H1 (cell line): ENCODE results near the gene CST9L.

ENCODE experiments used
- CHD2 ChIP-seq: IDR thresholded peaks from 2 replicates; pipeline ENCODE4 v1.6.1; 2012; ENCODE audit warnings: low read length, improper control_type of control experiment
- JUND ChIP-seq: IDR thresholded peaks from 2 replicates; pipeline ENCODE4 v1.6.1; 2011; ENCODE audit warnings: mild to moderate bottlenecking, improper control_type of control experiment, low read length
- POLR2AphosphoS5 ChIP-seq: IDR thresholded peaks from 2 replicates; pipeline ENCODE4 v1.6.1; 2011; ENCODE audit warnings: low read depth, low read length
- TAF1 ChIP-seq: IDR thresholded peaks from 2 replicates; pipeline ENCODE4 v1.6.1; 2011; ENCODE audit warnings: mild to moderate bottlenecking, low read depth, low read length
- TF ChIP-seq, protein P1 (sequence below), 3 experiments: IDR thresholded peaks; 1 replicate in 2 of 3; 2 replicates in 1 of 3; pipeline versions ENCODE4 v1.5.1 to v1.6.1; 2011; ENCODE audit warnings: low read length in 3 of 3, mild to moderate bottlenecking in 3 of 3, inconsistent platforms in 2 of 3, low read depth in 1 of 3, moderate library complexity in 1 of 3; ENCODE audit not compliant: insufficient read depth in 1 of 3; ENCODE audit errors: control extremely low read depth in 1 of 3

DNA sequence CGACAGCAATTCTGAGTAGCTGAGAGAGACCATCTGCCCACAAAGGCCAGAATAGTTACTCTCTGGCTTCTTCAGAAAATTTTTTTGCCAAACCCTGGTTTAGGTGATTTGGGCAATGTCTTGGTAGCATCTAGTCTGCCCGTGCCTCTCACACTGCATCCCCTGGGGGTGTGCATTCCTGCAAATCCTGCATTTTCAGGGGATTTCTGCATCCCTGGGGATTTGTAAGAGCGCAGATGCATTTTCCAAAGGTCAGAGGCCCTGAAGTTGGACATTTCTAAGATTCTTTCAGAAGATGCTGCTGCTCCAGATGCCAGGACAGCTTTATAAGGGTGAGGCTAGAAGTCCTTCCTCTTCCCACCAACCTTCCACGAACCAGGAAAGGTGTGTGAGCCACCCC, 33.4 kb upstream of the CST9L start:
- TF ChIP-seq, protein P1, sequence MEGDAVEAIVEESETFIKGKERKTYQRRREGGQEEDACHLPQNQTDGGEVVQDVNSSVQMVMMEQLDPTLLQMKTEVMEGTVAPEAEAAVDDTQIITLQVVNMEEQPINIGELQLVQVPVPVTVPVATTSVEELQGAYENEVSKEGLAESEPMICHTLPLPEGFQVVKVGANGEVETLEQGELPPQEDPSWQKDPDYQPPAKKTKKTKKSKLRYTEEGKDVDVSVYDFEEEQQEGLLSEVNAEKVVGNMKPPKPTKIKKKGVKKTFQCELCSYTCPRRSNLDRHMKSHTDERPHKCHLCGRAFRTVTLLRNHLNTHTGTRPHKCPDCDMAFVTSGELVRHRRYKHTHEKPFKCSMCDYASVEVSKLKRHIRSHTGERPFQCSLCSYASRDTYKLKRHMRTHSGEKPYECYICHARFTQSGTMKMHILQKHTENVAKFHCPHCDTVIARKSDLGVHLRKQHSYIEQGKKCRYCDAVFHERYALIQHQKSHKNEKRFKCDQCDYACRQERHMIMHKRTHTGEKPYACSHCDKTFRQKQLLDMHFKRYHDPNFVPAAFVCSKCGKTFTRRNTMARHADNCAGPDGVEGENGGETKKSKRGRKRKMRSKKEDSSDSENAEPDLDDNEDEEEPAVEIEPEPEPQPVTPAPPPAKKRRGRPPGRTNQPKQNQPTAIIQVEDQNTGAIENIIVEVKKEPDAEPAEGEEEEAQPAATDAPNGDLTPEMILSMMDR (IDR thresholded peaks at IDR 0.05; ENCODE audit: control extremely low read depth in 1 of 3, insufficient read depth in 1 of 3, low read depth in 1 of 3, low read length in 3 of 3), result no peak
- TF ChIP-seq CHD2 (no peak), TAF1 (no peak), JUND (no peak), POLR2AphosphoS5 (no peak)
